GM18909 (cell line): ENCODE measurements around the gene KDM1B.
A peak's percentile ranks its signal among the peaks of the same experiment; 100 is the strongest.
"Not testable (repeated sequence)": the region's sequence is repeated elsewhere in the genome, so short reads cannot be mapped to it uniquely, and the experiment has no call there.

ENCODE experiments used
- ATAC-seq: cut with Tn5 transposase; IDR thresholded peaks from one replicate; pipeline ENCODE4 v1.9.1; 2021; ENCODE audit warnings: mild to moderate bottlenecking; ENCODE audit not compliant: unreplicated experiment, poor library complexity

KDM1B gene

DNA sequence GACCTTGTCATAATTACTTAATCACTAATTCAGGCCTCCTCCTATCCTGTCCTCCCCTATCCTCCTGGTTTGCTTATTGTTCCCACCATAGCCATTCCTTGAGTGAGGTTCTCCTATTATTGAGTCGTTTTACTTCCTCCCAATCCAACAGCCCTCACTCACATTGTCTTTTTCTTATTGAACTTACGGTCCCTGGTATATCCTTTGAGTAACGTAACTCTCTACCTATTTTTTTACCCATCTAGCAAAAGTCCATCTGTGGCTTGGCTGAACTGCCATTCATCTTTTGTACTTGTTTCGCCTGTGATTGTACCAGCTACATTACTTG is 66.0 kb downstream of the KDM1B start:
- no peak for ATAC-seq

DNA sequence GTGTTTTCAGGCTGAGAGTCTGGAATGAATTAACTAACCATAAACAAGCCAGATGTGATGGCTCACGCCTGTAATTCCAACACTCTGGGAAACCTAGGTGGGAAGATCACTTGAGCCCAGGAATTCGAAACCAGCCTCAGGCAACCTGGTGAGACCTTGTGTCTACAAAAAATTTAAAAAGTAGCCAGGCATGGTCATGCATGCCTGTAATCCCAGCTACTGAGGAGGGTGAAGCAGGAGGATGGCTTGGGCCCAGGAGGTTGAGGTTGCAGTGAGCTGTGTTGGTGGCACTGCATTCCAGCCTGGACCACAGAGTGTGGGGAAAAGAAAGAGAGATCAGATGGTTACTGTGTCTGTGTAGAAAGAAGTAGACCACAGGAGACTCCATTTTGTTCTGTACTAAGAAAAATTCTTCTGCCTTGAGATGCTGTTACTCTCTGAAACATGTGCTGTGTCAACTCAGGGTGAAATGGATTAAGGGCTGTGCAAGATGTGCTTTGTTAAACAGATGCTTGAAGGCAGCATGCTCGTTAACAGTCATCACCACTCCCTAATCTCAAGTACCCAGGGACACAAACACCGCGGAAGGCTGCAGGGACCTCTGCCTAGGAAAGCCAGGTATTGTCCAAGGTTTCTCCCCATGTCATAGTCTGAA is 71.4 kb downstream of the KDM1B start:
- not testable (repeated sequence) for ATAC-seq

DNA sequence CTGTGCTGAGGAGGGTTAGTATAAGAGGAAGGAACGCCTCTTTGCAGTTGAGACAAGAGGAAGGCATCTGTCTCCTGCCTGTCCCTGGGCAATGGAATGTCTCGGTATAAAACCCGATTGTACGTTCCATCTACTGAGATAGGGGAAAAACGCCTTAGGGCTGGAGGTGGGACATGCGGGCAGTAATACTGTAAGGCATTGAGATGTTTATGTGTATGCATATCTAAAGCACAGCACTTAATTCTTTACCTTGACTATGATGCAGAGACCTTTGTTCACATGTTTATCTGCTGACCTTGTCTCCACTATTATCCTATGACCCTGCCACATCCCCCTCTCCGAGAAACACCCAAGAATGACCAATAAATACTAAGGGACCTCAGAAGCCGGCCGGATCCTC is 71.9 kb downstream of the KDM1B start:
- not testable (repeated sequence) for ATAC-seq

DNA sequence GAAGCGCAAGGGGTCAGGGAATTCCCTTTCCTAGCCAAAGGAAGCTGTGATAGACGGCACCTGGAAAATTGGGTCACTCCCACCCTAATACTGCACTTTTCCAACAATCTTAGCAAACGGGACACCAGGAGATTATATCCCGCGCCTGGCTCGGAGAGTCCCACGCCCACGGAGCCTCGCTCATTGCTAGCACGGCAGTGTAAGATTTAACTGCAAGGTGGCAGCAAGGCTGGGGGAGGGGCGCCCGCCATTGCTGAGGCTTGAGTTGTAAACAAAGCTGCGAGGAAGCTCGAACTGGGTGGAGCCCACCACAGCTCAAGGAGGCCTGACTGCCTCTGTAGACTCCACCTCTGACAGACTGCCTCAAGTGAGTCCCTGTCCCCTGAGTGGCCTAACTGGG is 73.4 kb downstream of the KDM1B start:
- ATAC-seq: not testable (repeated sequence)

DNA sequence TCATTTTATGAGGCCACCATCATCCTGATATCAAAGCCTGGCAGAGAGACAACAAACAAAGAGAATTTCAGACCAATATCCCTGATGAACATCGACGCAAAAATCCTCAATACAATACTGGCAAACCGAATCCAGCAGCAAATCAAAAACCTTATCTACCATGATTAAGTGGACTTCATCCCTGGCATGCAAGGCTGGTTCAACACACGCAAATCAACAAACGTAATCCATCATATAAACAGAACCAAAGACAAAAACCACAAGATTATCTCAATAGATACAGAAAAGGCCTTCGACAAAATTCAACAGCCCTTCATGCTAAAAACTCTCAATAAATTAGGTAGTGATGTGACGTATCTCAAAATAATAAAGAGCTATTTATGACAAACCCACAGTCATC is 76.6 kb downstream of the KDM1B start:
- ATAC-seq: not testable (repeated sequence)

- ATAC-seq: not testable (repeated sequence)
Measured at GRCh38 chr6:18233770-18234169, 78.5 kb downstream of the KDM1B start.

DNA sequence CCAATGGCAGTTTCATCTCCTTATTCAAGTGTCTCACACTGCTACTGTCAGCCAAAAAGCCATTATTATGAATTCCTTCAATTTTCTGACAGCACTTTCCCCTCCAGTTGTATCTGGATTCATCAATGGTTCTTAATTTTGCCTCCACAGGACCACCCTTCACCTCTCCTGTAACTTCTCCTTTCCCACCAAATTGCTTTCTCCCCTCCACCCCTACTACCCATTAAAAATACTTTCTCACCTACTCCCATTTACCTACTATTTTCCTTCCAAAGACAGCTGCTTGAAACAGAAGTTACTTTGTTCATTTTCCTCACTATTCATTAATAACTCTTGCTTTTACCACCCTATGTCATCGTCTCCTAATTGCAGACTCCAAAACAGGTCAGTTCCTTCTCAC is 79.3 kb downstream of the KDM1B start:
- ATAC-seq: no peak

- no peak for ATAC-seq
Measured at GRCh38 chr6:18235524-18235923, 80.3 kb downstream of the KDM1B start.

GRCh38 chr6:18237167-18237566 is 81.9 kb downstream of the KDM1B start:
- no peak for ATAC-seq

DNA sequence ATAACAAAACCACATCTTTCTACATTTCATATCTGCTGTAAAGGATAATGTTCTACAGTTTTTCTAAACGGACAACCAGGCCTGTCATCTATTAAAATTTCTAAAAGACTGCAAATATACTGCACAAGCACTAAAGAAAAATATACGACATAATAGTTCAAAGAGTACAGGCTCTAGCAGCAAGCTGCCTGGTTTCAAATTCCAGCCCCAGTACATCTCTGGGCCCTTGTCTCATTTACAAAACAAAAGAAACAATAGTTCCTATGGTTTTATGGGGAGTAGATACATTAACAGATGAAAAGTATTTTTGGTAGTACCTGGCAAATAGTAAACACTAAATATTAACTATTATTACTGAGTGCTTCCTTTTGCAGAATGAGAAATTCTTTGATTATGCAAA is 85.0 kb downstream of the KDM1B start:
- ATAC-seq: no peak

DNA sequence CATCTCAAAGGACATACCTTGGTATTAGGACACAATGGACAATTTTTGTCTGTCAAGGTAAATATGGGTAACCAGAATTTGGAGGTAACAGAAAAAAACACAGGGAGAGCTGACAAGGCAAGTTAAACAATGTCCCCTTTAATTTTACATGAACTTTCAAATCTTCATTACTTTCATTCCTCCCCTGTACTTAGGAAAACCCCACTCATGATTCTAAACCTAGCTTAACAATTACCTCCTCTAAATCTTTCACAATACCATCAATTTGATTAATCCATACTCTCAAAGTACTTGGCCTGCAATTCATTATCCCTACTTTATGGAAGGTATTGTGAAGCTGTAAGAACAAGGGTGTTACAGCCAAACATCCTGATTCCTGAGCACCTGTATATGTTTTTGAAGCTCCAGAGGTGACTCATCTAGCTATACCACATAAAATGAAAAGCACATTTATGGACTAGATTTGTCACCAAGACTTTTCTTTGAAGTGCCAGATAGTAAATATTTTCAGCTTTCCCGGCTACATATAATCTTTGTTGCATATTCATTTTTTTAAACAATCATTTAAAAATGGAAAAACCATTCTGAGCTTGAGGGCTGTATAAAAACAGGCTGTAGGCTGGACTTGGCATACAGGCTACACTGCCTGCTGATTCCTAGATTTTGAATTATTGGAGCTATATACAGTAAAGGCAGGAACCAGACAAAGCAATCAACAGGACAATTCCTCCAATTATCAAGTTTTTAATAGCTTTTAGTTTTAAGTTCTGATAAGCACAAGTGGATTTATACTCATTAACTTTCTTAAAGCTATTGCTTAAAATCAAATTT is 86.2 kb downstream of the KDM1B start:
- ATAC-seq: no peak

- ATAC-seq: no peak
Measured at GRCh38 chr6:18242062-18242851, 87.0 kb downstream of the KDM1B start.

DNA sequence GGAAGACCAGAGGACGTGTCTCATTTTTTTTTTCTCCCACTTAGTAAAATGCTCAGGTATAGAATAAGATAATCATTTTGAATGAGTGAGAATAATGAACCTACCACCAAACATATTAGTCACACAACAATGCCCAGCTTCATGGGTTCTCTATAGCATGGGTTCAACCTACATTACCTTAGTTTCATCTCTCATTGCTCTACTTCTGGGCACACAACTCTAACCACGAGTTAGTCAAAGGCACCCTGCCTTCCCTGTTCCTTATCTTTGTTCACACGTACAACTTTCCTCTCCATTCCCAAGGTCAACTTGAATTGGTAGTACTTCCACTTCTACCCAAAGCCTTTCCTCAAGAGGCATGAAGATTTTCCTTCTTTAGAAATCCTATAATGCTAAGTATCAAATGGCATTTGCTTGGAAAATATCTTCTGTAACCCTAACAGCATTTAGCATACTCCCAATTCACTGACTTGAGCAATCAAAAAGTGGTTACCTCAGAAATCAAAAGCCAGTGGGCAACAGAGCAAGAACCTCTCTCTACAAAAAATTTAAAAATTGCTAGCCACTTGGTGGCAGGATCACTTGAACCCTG is 88.2 kb downstream of the KDM1B start:
- ATAC-seq: no peak

GRCh38 chr6:18244251-18244650 is 89.0 kb downstream of the KDM1B start:
- no peak for ATAC-seq

DNA sequence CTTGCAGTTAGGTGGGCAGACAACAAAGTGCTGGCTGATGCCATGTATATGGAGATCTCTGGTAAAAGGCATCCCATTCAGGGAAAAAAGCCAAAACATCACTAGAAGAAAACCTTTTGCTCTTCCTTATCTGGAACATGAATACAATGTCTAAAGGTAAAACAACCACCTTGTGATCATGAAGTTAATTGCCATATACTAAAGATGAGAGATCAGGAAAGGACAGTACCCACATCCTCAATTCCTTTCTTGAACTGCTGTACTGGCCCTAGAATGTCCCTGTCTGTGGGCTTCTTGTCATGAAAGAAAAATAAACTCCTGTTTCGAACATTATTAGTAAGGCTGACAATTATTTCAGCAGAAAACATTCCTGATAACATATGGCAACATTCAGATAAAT is 89.9 kb downstream of the KDM1B start:
- ATAC-seq: no peak

DNA sequence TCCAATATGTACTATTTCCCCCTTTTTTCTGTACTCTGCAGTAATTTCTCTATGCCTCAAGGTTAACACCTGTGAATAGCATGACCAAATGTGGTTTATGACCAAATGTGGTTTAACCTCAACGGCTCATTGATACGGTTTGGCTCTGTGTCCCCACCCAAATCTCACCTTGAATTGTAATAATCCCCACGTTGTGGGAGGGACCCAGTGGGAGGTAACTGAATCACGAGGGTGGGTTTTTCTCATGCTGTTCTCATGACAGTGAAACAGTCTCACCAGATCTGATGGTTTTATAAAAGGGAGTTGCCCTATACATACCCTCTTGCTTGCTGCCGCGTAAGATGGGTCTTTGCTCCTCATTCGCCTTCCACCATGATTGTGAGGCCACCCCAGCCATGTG is 90.4 kb downstream of the KDM1B start:
- peak; percentile 45 for ATAC-seq

DNA sequence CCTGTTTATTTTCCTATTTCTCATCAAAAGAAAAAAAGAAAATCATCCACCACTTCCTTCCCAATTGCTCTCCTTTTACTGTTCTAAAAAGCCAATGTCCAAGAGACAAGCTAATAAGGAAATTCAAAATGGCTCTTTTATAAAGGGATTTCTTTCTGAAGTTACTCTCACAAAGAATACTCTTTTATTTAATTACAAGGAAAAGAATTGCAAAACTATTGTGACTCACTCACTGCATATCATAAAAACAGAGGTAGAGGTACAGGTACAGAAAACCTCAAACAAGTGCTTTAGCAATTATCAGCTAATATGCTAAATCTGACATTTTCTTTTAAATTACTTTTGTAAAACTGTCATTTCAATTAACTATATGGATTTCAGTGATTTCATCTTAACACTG is 91.0 kb downstream of the KDM1B start:
- no peak for ATAC-seq

DNA sequence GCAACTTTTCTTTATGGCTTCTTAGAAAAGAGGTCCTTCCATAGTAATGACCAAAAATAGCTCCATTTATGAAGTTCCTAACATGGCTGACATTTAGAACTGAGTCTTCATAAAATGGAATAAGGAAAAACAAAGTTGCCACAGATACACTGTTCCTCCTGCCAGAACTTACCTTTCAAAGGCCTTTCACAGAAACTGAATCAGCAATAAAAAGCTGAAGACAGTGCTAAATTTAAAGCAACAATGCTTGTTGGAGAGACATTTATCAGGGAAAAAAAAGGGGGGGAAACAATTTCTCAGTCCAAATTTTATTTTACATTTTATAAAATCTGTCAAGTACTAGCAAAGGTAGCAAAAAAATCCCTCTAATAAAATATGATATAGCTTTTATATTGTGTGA is 91.8 kb downstream of the KDM1B start:
- no peak for ATAC-seq

DNA sequence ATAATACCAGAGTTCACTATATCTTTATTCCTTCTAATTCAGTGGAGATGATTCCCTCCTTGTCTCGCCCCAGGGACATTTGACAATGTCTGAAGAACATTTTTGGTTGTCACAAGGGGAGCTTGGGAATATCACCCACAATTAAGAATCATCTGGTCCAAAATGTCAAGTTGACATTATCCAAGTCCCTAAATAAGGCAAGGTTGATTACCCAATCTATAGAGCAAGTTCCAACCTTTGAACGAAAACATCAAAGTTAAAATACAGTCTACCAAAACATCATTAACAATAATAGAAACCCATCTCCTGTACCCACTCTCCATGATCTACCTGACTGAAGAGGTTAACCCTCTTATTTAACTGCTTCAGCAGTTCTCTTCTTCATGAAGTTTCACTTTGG is 93.5 kb downstream of the KDM1B start:
- ATAC-seq: no peak

GRCh38 chr6:18249271-18249670 is 94.0 kb downstream of the KDM1B start:
- ATAC-seq: no peak

- no peak for ATAC-seq
Measured at GRCh38 chr6:18253635-18254034, 98.4 kb downstream of the KDM1B start.
